GM13976 (cell line): ENCODE data around the gene HSD17B8.

Source experiments
- DNase-seq: peaks from one replicate; pipeline ENCODE4 v3.0.0; 2012; ENCODE audit warnings: low spot score
- in situ Hi-C: fragments of 300-500 bp; cut with MboI; formaldehyde crosslinking; loops from one replicate; pipeline ENCODE4 v1.12.0; 2022; ENCODE audit warnings: low sequenced_read_pairs, mixed read lengths, inconsistent platforms; ENCODE audit not compliant: unreplicated experiment
- TF ChIP-seq, protein P1 (sequence below): IDR thresholded peaks from 2 replicates; pipeline ENCODE4 v1.5.1; 2012; ENCODE audit warnings: borderline replicate concordance, mild to moderate bottlenecking; ENCODE audit not compliant: insufficient read depth; ENCODE audit errors: extremely low read depth, missing control alignments, control extremely low read depth

Gene HSD17B8

GRCh38 chr6:33191383-33192104, 12.9 kb upstream of the HSD17B8 start:
- in situ Hi-C loops, result no loop called here
- DNase-seq, result no peak
- TF ChIP-seq, protein P1, sequence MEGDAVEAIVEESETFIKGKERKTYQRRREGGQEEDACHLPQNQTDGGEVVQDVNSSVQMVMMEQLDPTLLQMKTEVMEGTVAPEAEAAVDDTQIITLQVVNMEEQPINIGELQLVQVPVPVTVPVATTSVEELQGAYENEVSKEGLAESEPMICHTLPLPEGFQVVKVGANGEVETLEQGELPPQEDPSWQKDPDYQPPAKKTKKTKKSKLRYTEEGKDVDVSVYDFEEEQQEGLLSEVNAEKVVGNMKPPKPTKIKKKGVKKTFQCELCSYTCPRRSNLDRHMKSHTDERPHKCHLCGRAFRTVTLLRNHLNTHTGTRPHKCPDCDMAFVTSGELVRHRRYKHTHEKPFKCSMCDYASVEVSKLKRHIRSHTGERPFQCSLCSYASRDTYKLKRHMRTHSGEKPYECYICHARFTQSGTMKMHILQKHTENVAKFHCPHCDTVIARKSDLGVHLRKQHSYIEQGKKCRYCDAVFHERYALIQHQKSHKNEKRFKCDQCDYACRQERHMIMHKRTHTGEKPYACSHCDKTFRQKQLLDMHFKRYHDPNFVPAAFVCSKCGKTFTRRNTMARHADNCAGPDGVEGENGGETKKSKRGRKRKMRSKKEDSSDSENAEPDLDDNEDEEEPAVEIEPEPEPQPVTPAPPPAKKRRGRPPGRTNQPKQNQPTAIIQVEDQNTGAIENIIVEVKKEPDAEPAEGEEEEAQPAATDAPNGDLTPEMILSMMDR, result no peak

DNA sequence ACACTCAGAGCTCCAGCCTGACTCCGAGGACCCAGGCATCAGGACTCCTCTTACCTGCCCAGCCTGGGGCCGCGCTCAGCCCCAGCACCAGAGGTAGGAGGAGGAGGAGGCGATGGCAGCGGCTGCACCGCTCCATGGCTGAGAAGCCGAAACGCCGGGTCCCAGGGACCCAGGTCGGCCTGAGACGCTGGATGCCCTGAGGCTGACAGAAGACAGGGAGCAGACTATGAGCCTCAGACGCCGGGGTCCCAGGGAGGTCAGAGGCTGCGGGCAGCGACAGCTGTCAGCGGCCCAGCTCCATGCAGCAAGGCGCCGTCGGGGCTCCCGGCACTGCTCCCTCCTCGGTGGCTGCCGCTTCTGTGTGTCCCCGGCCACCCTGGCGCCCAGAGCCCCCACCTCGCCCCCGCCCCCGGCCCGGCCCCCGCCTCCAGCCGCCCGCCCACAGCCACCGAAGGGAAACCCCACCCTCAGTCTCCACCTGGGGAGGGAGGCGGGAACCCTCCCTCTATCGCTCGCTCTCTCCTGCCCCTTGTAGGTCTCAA, 12.3 kb upstream of the HSD17B8 start, which contains the start of gene COL11A2:
Gene COL11A2 (minus strand): TSS at position 363 of the 542 bp plus-strand sequence. CDS start 227 bp downstream, at position 136.
- TF ChIP-seq, protein P1, result no peak
- no peak for DNase-seq
- in situ Hi-C loops, result no loop called here

GRCh38 chr6:33192671-33193602, 11.5 kb upstream of the HSD17B8 start:
- in situ Hi-C loops, result no loop called here
- DNase-seq, result no peak
- TF ChIP-seq, protein P1, result no peak

DNA sequence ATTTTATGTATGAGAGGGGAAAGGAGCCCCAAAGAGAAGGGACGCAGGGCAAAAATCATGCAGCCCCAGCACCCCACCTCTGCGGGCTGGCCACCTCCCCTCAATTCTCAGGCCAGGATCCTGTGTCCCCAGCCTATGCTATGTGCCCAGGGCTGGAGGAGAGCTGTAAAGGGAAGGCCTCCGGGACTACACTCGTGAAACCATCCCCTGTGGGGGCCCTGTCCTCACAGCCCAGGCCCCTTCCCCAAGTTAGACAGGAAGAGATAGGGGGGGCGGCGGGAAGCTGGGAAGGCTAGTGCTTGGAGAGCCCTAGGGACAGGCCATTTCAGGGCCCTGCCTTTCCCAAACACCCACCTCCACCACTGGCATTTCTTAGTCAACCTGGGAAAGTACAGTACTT, 10.8 kb upstream of the HSD17B8 start:
- TF ChIP-seq, protein P1, result no peak
- in situ Hi-C loops, result no loop called here
- DNase-seq, result no peak

DNA sequence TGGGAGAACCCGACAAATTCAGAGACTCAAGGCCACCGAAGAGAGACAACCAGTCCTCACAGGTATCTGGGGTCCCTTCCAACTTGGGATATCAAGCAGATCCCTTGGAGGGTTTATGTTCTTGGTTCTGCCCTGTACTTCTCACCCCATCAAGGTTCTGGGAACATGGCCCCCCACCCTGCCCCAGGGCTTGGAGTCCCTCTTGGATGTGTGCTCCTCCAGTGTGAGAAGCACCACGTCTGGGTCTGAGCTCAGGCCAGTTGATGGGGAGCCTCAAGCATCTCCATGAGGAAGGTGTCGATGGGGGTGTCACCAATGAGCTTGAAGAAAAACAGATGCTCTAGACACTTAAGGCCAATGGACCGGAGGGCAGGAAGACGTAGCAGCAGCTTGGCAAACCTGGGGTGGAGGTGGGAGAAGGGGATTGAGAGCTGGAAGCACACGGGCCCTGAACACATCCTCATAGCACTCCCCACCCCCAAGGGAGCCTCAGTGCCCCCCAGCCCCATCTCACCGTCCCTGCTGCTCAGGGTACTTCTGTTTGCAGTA, 9.9 kb upstream of the HSD17B8 start:
- DNase-seq, result no peak
- in situ Hi-C loops, result no loop called here
- TF ChIP-seq, protein P1, result no peak
